A549 (cell line): ENCODE results near the gene ZNF711. TPM values are rescaled to one million over a fixed set of nuclear protein-coding genes. Genes with fewer than 3 reads are reported as not detected.

ENCODE experiments used
- ATAC-seq, 2 experiments: fragments of 200-7000 bp in 1 of 2; fragments of >200 bp in 1 of 2; cut with Nextera tagmentation in 1 of 2; cut with Tn5 transposase in 1 of 2; 3 replicates each; pipeline versions ENCODE4 v1.8.0 to v1.9.1; 2018 to 2020; ENCODE audit warnings: mild to moderate bottlenecking in 1 of 2, moderate library complexity in 1 of 2
- CTCF ChIA-PET: fragments of 300-600 bp; sonication (Branson Sonifier 250); formaldehyde crosslinking; extraction: SDS; loops from one replicate; lab custom pipeline; 2021; ENCODE audit warnings: antibody characterized with exemption, inconsistent platforms; lab: Yijun Ruan, JAX
- POLR2A ChIA-PET: fragments of 350-600 bp; formaldehyde crosslinking; extraction: SDS; loops from one replicate; lab custom pipeline; 2021; ENCODE audit warnings: antibody characterized with exemption, inconsistent platforms; lab: Yijun Ruan, JAX
- DNase-seq, 2 experiments: peaks; one replicate each; pipeline versions ENCODE4 v3.0.0 to v3.0.0-alpha.2; 2011 to 2016; ENCODE audit warnings: low read depth in 1 of 2, low spot score in 1 of 2
- FAIRE-seq: peaks from 2 replicates; lab custom pipeline; 2011; peaks lifted over from hg19 to GRCh38; lab: Jason Lieb, UNC
- H3K27ac ChIP-seq, 2 experiments: fragments of >200 bp; sonication (Bioruptor Twin); formaldehyde crosslinking; 3 replicates each; pipeline ENCODE4 v1.5.1; 2016 to 2017
- H3K4me1 ChIP-seq: fragments of >200 bp; sonication (Bioruptor Twin); formaldehyde crosslinking; 3 replicates; pipeline ENCODE4 v1.6.1; 2016
- H3K4me2 ChIP-seq: fragments of >200 bp; sonication (Bioruptor Twin); formaldehyde crosslinking; 3 replicates; pipeline ENCODE4 v1.6.1; 2016
- H3K4me3 ChIP-seq: fragments of >200 bp; sonication (Bioruptor Twin); formaldehyde crosslinking; 3 replicates; pipeline ENCODE4 v1.5.1; 2016
- H3K9me3 ChIP-seq: fragments of >200 bp; sonication (Bioruptor Twin); formaldehyde crosslinking; 3 replicates; pipeline ENCODE4 v1.6.1; 2016
- BHLHE40 ChIP-seq: IDR thresholded peaks from 2 replicates; pipeline ENCODE4 v1.6.1; 2012; ENCODE audit warnings: low read depth, low read length, inconsistent platforms
- CBX8 ChIP-seq: fragments of 200-600 bp; sonication (generic); IDR thresholded peaks from 2 replicates; pipeline ENCODE4 v1.6.1; 2016
- CEBPB ChIP-seq, 2 experiments: fragments of >200 bp in 1 of 2; sonication (Bioruptor Twin) in 1 of 2; formaldehyde crosslinking in 1 of 2; IDR thresholded peaks; 2 replicates each; pipeline ENCODE4 v1.6.1; 2012 to 2016
- CHD2 ChIP-seq: fragments of 150-350 bp; IDR thresholded peaks from 2 replicates; pipeline ENCODE4 v1.6.1; 2014; ENCODE audit warnings: low read length; ENCODE audit not compliant: partially characterized antibody
- FOSB ChIP-seq: fragments of 250-450 bp; sonication (Bioruptor Pico); IDR thresholded peaks from 2 replicates; pipeline ENCODE4 v1.5.0; 2020; ENCODE audit warnings: mild to moderate bottlenecking, moderate library complexity
- FOXS1 ChIP-seq: fragments of 250-450 bp; sonication (Bioruptor Pico); IDR thresholded peaks from 2 replicates; pipeline ENCODE4 v1.5.0; 2020; ENCODE audit warnings: mild to moderate bottlenecking, moderate library complexity
- HDAC2 ChIP-seq: fragments of 200-600 bp; sonication (generic); IDR thresholded peaks from 2 replicates; pipeline ENCODE4 v1.6.1; 2016
- HEYL ChIP-seq: fragments of 250-450 bp; sonication (Bioruptor Pico); IDR thresholded peaks from 2 replicates; pipeline ENCODE4 v1.8.0; 2021; ENCODE audit warnings: mild to moderate bottlenecking, moderate library complexity
- HOXA7 ChIP-seq: fragments of 250-450 bp; sonication (Bioruptor Pico); IDR thresholded peaks from 2 replicates; pipeline ENCODE4 v1.5.0; 2020; ENCODE audit warnings: mild to moderate bottlenecking, moderate library complexity
- HOXB5 ChIP-seq: fragments of 250-450 bp; sonication (Bioruptor Pico); IDR thresholded peaks from 2 replicates; pipeline ENCODE4 v1.5.0; 2020; ENCODE audit warnings: mild to moderate bottlenecking, moderate library complexity
- JUN ChIP-seq, 2 experiments: fragments of >200 bp; sonication (Bioruptor Twin); formaldehyde crosslinking; IDR thresholded peaks; 2 replicates in 1 of 2; 3 replicates in 1 of 2; pipeline ENCODE4 v1.6.1; 2016 to 2017
- JUNB ChIP-seq: fragments of >200 bp; sonication (Bioruptor Twin); formaldehyde crosslinking; IDR thresholded peaks from 2 replicates; pipeline ENCODE4 v1.6.1; 2016
- KDM1A ChIP-seq: fragments of 200-600 bp; sonication (generic); IDR thresholded peaks from 2 replicates; pipeline ENCODE4 v1.6.1; 2016; ENCODE audit warnings: low read depth, mild to moderate bottlenecking
- KDM5A ChIP-seq: fragments of 200-600 bp; sonication (generic); IDR thresholded peaks from 2 replicates; pipeline ENCODE4 v1.6.1; 2016; ENCODE audit warnings: antibody characterized with exemption, mild to moderate bottlenecking
- MAFK ChIP-seq: fragments of 450-650 bp; IDR thresholded peaks from 2 replicates; pipeline ENCODE4 v1.6.1; 2014; ENCODE audit not compliant: partially characterized antibody
- MAZ ChIP-seq: fragments of 150-350 bp; IDR thresholded peaks from 2 replicates; pipeline ENCODE4 v1.6.1; 2014; ENCODE audit warnings: antibody characterized with exemption, low read depth, low read length, borderline replicate concordance
- NR3C1 ChIP-seq: fragments of >200 bp; sonication (Bioruptor Twin); formaldehyde crosslinking; IDR thresholded peaks from 3 replicates; pipeline ENCODE4 v1.6.1; 2017
- PHF8 ChIP-seq: fragments of 200-600 bp; sonication (generic); IDR thresholded peaks from 2 replicates; pipeline ENCODE4 v1.6.1; 2016; ENCODE audit warnings: low read depth, mild to moderate bottlenecking, antibody characterized with exemption, moderate library complexity, borderline replicate concordance
- POLR2A ChIP-seq: IDR thresholded peaks from 2 replicates; pipeline ENCODE4 v1.6.1; 2012; ENCODE audit warnings: mild to moderate bottlenecking, low read length
- POLR2AphosphoS2 ChIP-seq: conservative IDR thresholded peaks from 2 replicates; pipeline ENCODE4 v1.6.1; 2012; ENCODE audit warnings: low read length, improper control_type of control experiment, inconsistent platforms
- RCOR1 ChIP-seq: fragments of 150-350 bp; IDR thresholded peaks from 2 replicates; pipeline ENCODE4 v1.6.1; 2014; ENCODE audit warnings: antibody characterized with exemption, low read length, low read depth
- RFX5 ChIP-seq: fragments of 450-650 bp; IDR thresholded peaks from 2 replicates; pipeline ENCODE4 v1.7.1; 2014; ENCODE audit warnings: antibody characterized with exemption, mild to moderate bottlenecking, moderate library complexity
- SREBF2 ChIP-seq: fragments of 450-650 bp; IDR thresholded peaks from 2 replicates; pipeline ENCODE4 v1.6.1; 2014; ENCODE audit warnings: mild to moderate bottlenecking, moderate library complexity
- TP53 ChIP-seq: fragments of 250-450 bp; sonication (Bioruptor Pico); IDR thresholded peaks from 2 replicates; pipeline ENCODE4 v1.5.0; 2021; ENCODE audit warnings: mild to moderate bottlenecking, moderate library complexity
- USF2 ChIP-seq: fragments of 450-650 bp; IDR thresholded peaks from 2 replicates; pipeline ENCODE4 v1.6.1; 2014; ENCODE audit warnings: antibody characterized with exemption
- ZSCAN20 ChIP-seq: fragments of 250-450 bp; sonication (Bioruptor Pico); IDR thresholded peaks from 2 replicates; pipeline ENCODE4 v1.8.0; 2022; ENCODE audit warnings: mild to moderate bottlenecking, moderate library complexity
- WGBS: methylation state at CpG from one replicate; pipeline ENCODE4 v1.1.6; 2017; ENCODE audit errors: missing lambda C conversion rate; 5-methylcytosine and 5-hydroxymethylcytosine counted together
- polyA minus RNA-seq: library from RNA; depleted of rRNA, polyadenylated mRNA; stranded (reverse); fragments of >200 nt; gene quantifications from 2 replicates; pipeline ENCODE4 v1.2.3, GENCODE V29; 2011; rRNA and poly(A)+ RNA removed
- polyA plus RNA-seq, 4 experiments: library from polyadenylated mRNA; depleted of rRNA in 3 of 4; stranded (reverse); fragments of >200 nt; fragmentation: RNase III in 1 of 4; extraction: RNeasy Plus Mini Kit Qiagen cat#74134 plus additional on column Dnase treatment in 1 of 4; gene quantifications; 2 replicates in 3 of 4; 3 replicates in 1 of 4; pipeline ENCODE4 v1.2.3, GENCODE V29; 2011 to 2017
- TF ChIP-seq, protein P1 (sequence below): fragments of >200 bp; sonication (Bioruptor Twin); formaldehyde crosslinking; IDR thresholded peaks from 2 replicates; pipeline ENCODE4 v1.6.1; 2016
- TF ChIP-seq, protein P2 (sequence below): fragments of >200 bp; sonication (Bioruptor Twin); formaldehyde crosslinking; IDR thresholded peaks from 3 replicates; pipeline ENCODE4 v1.5.1; 2016
- TF ChIP-seq, protein P3 (sequence below): fragments of >200 bp; sonication (Bioruptor Twin); formaldehyde crosslinking; IDR thresholded peaks from 3 replicates; pipeline ENCODE4 v1.6.1; 2016

ZNF711 gene
- polyA plus RNA-seq (2011; rRNA removed) (5.7 and 7.8 TPM in 2 replicates), polyA plus RNA-seq (2017; fragmentation: RNase III; extraction: RNeasy Plus Mini Kit Qiagen cat#74134 plus additional on column Dnase treatment) (1.3 to 1.4 TPM (median 1.4 TPM) in 3 replicates), polyA minus RNA-seq (2.2 TPM in 2 replicates)
- 0.84 and 0.85 TPM in 2 replicates for polyA plus RNA-seq (2012; cell fraction: cytosol; rRNA removed)
- polyA plus RNA-seq (2012; cell fraction: nucleus; rRNA removed) = 0.61 and 0.84 TPM in 2 replicates

- Histone ChIP-seq H3K4me2 (peak within 1 kb of the TSS; percentile 83), H3K9me3 (no peaks in the 10 kb centered on the region), H3K27ac (peak within 1 kb of the TSS; percentile 66 to 82; a peak in 5 of 6 replicates), H3K4me1 (no peaks in the 10 kb centered on the region), H3K4me3 (peak within 1 kb of the TSS; percentile 83)
- TF ChIP-seq HEYL (no peak), MAZ (no peak), JUN (IDR thresholded peaks at IDR 0.05) (0 out of 5 replicates have a peak, but pooled peaks of 1 of the 2 experiments have one; percentile 35), PHF8 (peak; percentile 16; the same call in 1 of the 2 replicates), CEBPB (IDR thresholded peaks at IDR 0.05) (no peak), POLR2AphosphoS2 (no peak), SREBF2 (no peak), TP53 (no peak), CBX8 (no peak), NR3C1 (no peak), MAFK (peak; percentile 59), JUNB (no peak), KDM1A (0 out of 2 replicates have a peak, but pooled peaks have one; percentile 36), CHD2 (no peak), HOXB5 (no peak), HDAC2 (no peak), POLR2A (no peak)
- TF ChIP-seq, protein P1, sequence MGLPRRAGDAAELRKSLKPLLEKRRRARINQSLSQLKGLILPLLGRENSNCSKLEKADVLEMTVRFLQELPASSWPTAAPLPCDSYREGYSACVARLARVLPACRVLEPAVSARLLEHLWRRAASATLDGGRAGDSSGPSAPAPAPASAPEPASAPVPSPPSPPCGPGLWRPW = no peak
- TF ChIP-seq, protein P2, sequence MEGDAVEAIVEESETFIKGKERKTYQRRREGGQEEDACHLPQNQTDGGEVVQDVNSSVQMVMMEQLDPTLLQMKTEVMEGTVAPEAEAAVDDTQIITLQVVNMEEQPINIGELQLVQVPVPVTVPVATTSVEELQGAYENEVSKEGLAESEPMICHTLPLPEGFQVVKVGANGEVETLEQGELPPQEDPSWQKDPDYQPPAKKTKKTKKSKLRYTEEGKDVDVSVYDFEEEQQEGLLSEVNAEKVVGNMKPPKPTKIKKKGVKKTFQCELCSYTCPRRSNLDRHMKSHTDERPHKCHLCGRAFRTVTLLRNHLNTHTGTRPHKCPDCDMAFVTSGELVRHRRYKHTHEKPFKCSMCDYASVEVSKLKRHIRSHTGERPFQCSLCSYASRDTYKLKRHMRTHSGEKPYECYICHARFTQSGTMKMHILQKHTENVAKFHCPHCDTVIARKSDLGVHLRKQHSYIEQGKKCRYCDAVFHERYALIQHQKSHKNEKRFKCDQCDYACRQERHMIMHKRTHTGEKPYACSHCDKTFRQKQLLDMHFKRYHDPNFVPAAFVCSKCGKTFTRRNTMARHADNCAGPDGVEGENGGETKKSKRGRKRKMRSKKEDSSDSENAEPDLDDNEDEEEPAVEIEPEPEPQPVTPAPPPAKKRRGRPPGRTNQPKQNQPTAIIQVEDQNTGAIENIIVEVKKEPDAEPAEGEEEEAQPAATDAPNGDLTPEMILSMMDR = no peak
- ChIA-PET CTCF (interaction anchor here (0.7 kb wide), 1 partner anchor 1637 kb away, joined by 3 read pairs; no protein-coding TSS in a partner anchor), POLR2A (interaction anchor here (0.7 kb wide), 1 partner anchor 45 kb away, joined by 3 read pairs; no protein-coding TSS in a partner anchor)
- 2% methylated on average over 25 of the region's 65 CpGs for WGBS
- FAIRE-seq (no peak), DNase-seq (peak; percentile 14 to 51), ATAC-seq (peak; percentile 87 to 88)
These were observed at the start of gene ZNF711, which contains the start of gene SATL1 for GRCh38 chrX:85243761-85244449. TSS of gene ZNF711 (plus strand) at chrX:85243991. CDS start at chrX:85247573, 3,582 bp downstream. TSS of gene SATL1 (minus strand) at chrX:85243779. CDS start at chrX:85108968, 134,811 bp downstream.

GRCh38 chrX:85196319-85196718 is 47.5 kb upstream of the ZNF711 start:
- H3K4me1 ChIP-seq = no peaks in the 10 kb centered on the region
- CTCF ChIA-PET = no interaction called here
- WGBS = 5% methylated on average over 1 of the region's 1 CpG

More at GRCh38 chrX:85196319-85196718, 47.5 kb upstream of the ZNF711 start:
- no peak for TF ChIP-seq BHLHE40
- no peak for TF ChIP-seq FOSB
- TF ChIP-seq TP53 = no peak
- TF ChIP-seq, protein P3, sequence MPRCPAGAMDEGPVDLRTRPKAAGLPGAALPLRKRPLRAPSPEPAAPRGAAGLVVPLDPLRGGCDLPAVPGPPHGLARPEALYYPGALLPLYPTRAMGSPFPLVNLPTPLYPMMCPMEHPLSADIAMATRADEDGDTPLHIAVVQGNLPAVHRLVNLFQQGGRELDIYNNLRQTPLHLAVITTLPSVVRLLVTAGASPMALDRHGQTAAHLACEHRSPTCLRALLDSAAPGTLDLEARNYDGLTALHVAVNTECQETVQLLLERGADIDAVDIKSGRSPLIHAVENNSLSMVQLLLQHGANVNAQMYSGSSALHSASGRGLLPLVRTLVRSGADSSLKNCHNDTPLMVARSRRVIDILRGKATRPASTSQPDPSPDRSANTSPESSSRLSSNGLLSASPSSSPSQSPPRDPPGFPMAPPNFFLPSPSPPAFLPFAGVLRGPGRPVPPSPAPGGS = no peak
- TF ChIP-seq RCOR1 = no peak
- no peak for TF ChIP-seq HEYL
- TF ChIP-seq, protein P2 = no peak
- TF ChIP-seq KDM5A = no peak
- TF ChIP-seq MAFK = no peak
- TF ChIP-seq RFX5 = no peak
- TF ChIP-seq ZSCAN20 (CRISPR knock-in tag) = no peak
- TF ChIP-seq HOXA7 (CRISPR knock-in tag) = no peak
- no peak for TF ChIP-seq CEBPB (IDR thresholded peaks at IDR 0.05)
- TF ChIP-seq PHF8 = no peak
- no peak for TF ChIP-seq USF2
- no peak for TF ChIP-seq FOXS1 (CRISPR knock-in tag)
- no peak for TF ChIP-seq CBX8
- no peak for TF ChIP-seq POLR2AphosphoS2
- no peak for TF ChIP-seq MAZ
- TF ChIP-seq, all 56 proteins: peak for 0
- DNase-seq = no peak
- H3K4me2 ChIP-seq = no peak overlapping the region
- H3K27ac ChIP-seq = no peak overlapping the region
- POLR2A ChIA-PET = no interaction called here
- no peak for ATAC-seq
- no peak for FAIRE-seq
- H3K4me3 ChIP-seq = no peak overlapping the region
- H3K9me3 ChIP-seq = no peaks in the 10 kb centered on the region
